ENCODE measurements around the gene NADK. TPM values are rescaled to one million over a fixed set of nuclear protein-coding genes. Genes with fewer than 3 reads are reported as not detected.

Gene NADK
- total RNA-seq, 1 donor from 2014 or later, result 68.1 TPM

DNA sequence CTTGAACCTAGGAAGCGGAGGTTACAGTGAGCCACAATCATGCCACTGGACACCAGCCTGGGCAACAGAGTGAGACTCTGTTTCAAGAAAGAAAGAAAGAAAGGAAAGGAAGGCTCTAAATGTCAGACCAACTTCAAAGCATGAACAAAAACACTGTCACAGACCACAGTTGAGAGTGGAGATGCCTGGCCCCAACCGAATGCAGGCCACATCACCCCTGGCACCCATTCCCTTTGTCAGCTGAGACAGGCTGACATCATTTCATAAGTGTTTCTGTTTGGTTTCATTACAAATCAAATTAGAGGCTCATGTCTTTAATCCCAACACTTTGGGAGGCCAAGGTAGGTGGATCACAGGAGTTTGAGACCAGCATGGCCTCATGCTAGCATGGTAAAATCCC, 28.6 kb upstream of the NADK start:
- no peak for DNase-seq (ENCODE audit: low spot score)
- no peaks in the 10 kb centered on the region for H3K9me3 Mint-ChIP-seq (ENCODE audit: low read depth)
- TF ChIP-seq, protein P1, sequence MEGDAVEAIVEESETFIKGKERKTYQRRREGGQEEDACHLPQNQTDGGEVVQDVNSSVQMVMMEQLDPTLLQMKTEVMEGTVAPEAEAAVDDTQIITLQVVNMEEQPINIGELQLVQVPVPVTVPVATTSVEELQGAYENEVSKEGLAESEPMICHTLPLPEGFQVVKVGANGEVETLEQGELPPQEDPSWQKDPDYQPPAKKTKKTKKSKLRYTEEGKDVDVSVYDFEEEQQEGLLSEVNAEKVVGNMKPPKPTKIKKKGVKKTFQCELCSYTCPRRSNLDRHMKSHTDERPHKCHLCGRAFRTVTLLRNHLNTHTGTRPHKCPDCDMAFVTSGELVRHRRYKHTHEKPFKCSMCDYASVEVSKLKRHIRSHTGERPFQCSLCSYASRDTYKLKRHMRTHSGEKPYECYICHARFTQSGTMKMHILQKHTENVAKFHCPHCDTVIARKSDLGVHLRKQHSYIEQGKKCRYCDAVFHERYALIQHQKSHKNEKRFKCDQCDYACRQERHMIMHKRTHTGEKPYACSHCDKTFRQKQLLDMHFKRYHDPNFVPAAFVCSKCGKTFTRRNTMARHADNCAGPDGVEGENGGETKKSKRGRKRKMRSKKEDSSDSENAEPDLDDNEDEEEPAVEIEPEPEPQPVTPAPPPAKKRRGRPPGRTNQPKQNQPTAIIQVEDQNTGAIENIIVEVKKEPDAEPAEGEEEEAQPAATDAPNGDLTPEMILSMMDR (IDR thresholded peaks at IDR 0.05), result no peak

DNA sequence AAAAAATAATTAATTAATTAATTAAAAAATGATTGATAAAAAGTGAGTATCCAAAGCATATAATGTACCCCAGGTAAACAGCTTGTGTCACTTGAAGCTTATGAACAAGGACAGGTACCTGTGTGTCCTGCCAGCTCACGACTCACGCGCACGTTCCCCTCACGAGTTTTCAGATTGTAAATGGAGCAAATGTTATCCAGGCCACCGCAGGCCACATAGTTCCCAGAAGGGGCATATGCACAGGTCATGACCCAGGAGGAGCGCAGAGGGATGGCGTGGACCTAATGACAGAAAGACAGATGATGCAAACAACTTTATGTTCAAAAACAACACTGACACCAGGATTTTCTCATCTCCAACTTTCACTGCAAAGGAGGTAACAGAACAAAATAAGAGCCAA, 26.0 kb upstream of the NADK start:
- TF ChIP-seq, protein P1 (IDR thresholded peaks at IDR 0.05), result no peak
- Mint-ChIP-seq H3K4me3 (ENCODE audit: unreplicated experiment) (no peak overlapping the region), H3K4me1 (ENCODE audit: low read depth) (peaks cover 34% of the 10 kb centered on the region), H3K27ac (ENCODE audit: unreplicated experiment) (no peak overlapping the region), H3K36me3 (ENCODE audit: low read depth) (peaks cover 28% of the 10 kb centered on the region), H3K9me3 (ENCODE audit: low read depth) (no peaks in the 10 kb centered on the region), H3K27me3 (ENCODE audit: low read depth) (no peaks in the 10 kb centered on the region)
- peak; percentile 26 for DNase-seq (ENCODE audit: low spot score)

More for the DNA sequence above, 28.6 kb upstream of the NADK start:
- H3K36me3 Mint-ChIP-seq (ENCODE audit: low read depth), result peaks cover 20% of the 10 kb centered on the region
- no peak overlapping the region for H3K4me3 Mint-ChIP-seq (ENCODE audit: unreplicated experiment)
- no peaks in the 10 kb centered on the region for H3K27me3 Mint-ChIP-seq (ENCODE audit: low read depth)
- peaks cover 27% of the 10 kb centered on the region for H3K4me1 Mint-ChIP-seq (ENCODE audit: low read depth)
- peak overlapping the region; percentile 94 for H3K27ac Mint-ChIP-seq (ENCODE audit: unreplicated experiment)

DNA sequence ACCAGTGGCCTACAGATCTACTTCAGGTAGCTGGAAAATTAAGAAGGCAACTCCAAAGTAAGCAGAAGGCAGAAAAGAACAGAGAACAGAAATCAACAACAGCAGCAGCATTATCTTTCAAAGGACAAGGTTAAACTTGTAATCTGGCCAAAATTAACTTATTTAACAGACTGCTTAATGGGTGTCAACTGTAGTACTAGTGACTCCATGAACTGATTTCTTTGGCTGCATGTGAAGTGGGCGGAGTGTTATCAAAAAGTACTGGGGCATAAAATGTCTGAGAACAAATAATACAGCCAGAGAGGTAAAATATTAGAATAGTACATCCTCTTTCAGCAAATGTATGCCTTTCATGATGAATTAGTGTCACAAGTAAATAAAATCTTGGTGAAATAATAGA, 24.6 kb upstream of the NADK start:
- Mint-ChIP-seq H3K27me3 (ENCODE audit: low read depth) (no peaks in the 10 kb centered on the region), H3K4me3 (ENCODE audit: unreplicated experiment) (no peak overlapping the region), H3K4me1 (ENCODE audit: low read depth) (peaks cover 29% of the 10 kb centered on the region), H3K27ac (ENCODE audit: unreplicated experiment) (peak overlapping the region; percentile 22), H3K9me3 (ENCODE audit: low read depth) (no peaks in the 10 kb centered on the region), H3K36me3 (ENCODE audit: low read depth) (peaks cover 31% of the 10 kb centered on the region)
- no peak for DNase-seq (ENCODE audit: low spot score)
- TF ChIP-seq, protein P1 (IDR thresholded peaks at IDR 0.05), result no peak

- H3K27me3 Mint-ChIP-seq (ENCODE audit: low read depth), result no peaks in the 10 kb centered on the region
- DNase-seq (ENCODE audit: low spot score), result peak; percentile 18
- H3K9me3 Mint-ChIP-seq (ENCODE audit: low read depth), result no peaks in the 10 kb centered on the region
- H3K36me3 Mint-ChIP-seq (ENCODE audit: low read depth), result peaks cover 40% of the 10 kb centered on the region
- TF ChIP-seq, protein P1 (IDR thresholded peaks at IDR 0.05), result no peak
- peaks cover 7% of the 10 kb centered on the region for H3K4me1 Mint-ChIP-seq (ENCODE audit: low read depth)
- H3K4me3 Mint-ChIP-seq (ENCODE audit: unreplicated experiment), result no peak overlapping the region
- peak overlapping the region; percentile 52 for H3K27ac Mint-ChIP-seq (ENCODE audit: unreplicated experiment)
Observed at GRCh38 chr1:1799716-1800115, 21.4 kb upstream of the NADK start.

- Mint-ChIP-seq H3K4me3 (ENCODE audit: unreplicated experiment) (no peak overlapping the region), H3K4me1 (ENCODE audit: low read depth) (peaks cover 12% of the 10 kb centered on the region), H3K9me3 (ENCODE audit: low read depth) (no peaks in the 10 kb centered on the region), H3K27me3 (ENCODE audit: low read depth) (no peaks in the 10 kb centered on the region), H3K36me3 (ENCODE audit: low read depth) (peaks cover 43% of the 10 kb centered on the region), H3K27ac (ENCODE audit: unreplicated experiment) (no peak overlapping the region)
- TF ChIP-seq, protein P1 (IDR thresholded peaks at IDR 0.05), result no peak
- DNase-seq (ENCODE audit: low spot score), result peak; percentile 72
Observed at GRCh38 chr1:1797731-1798341, 19.6 kb upstream of the NADK start.
